Measurements from ENCODE around the gene GFRA1. TPM values are rescaled to one million over a fixed set of nuclear protein-coding genes. Genes with fewer than 3 reads are reported as not detected.

GFRA1 gene
- total RNA-seq, 4 donors from 2014 or later, result 6.2 to 44.5 (median 13.4) TPM

DNA sequence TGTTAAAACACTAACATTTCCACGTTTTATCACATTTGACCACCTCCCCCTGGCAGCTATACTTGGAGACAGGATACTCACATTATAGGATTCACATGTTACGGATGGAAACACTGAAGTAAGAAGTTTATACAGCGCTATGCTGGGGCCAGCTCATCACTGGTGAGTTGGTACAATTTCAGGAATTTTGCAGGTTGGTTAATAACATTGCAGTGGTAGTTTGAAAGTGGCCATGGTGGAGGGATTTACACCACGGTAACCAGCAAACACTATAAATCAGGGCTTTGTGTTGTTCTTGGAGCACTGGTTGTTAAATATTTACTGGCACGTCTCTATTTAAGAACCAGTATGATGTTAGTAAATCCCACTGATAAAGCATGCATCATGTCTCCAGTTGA is 174.0 kb downstream of the GFRA1 start:
- 40 to 62% methylated on average over 5 of the region's 5 CpGs for WGBS, 2 donors
- TF ChIP-seq CTCF (IDR thresholded peaks at IDR 0.05), result no peak
- TF ChIP-seq POLR2A (IDR thresholded peaks at IDR 0.05), result no peak
- no peak for DNase-seq (ENCODE audit: low spot score in 2 of 2)
- no peak overlapping the region for H3K4me3 ChIP-seq (ENCODE audit: low read depth, poor library complexity, severe bottlenecking)
- intact Hi-C loops (cut with DNase I; ENCODE audit: low total_unique reads), result no loop called here

GRCh38 chr10:116098411-116099022 is 174.5 kb downstream of the GFRA1 start:
- WGBS, 2 donors, result 56 to 71% methylated on average over 8 of the region's 8 CpGs
- H3K4me3 ChIP-seq (ENCODE audit: low read depth, poor library complexity, severe bottlenecking), result no peak overlapping the region
- no peak for TF ChIP-seq CTCF (IDR thresholded peaks at IDR 0.05)
- intact Hi-C loops (cut with DNase I; ENCODE audit: low total_unique reads), result no loop called here
- no peak for DNase-seq (ENCODE audit: low spot score in 2 of 2)

- DNase-seq (ENCODE audit: low spot score in 2 of 2), result no peak
- intact Hi-C loops (cut with DNase I; ENCODE audit: low total_unique reads), result no loop called here
- 65 to 86% methylated on average over 7 of the region's 7 CpGs for WGBS, 2 donors
- no peak overlapping the region for H3K4me3 ChIP-seq (ENCODE audit: low read depth, poor library complexity, severe bottlenecking)
- TF ChIP-seq CTCF (IDR thresholded peaks at IDR 0.05) (no peak), POLR2A (IDR thresholded peaks at IDR 0.05) (no peak)
These were observed 175.7 kb downstream of the GFRA1 start for GRCh38 chr10:116097239-116097784.

- intact Hi-C loops (cut with DNase I; ENCODE audit: low total_unique reads), result no loop called here
- TF ChIP-seq CTCF (IDR thresholded peaks at IDR 0.05) (no peak), POLR2A (IDR thresholded peaks at IDR 0.05) (no peak)
- no peak overlapping the region for H3K4me3 ChIP-seq (ENCODE audit: low read depth, poor library complexity, severe bottlenecking)
- 80% methylated on average over 13 of the region's 13 CpGs for whole genome bisulfite sequencing, 2 donors
- DNase-seq (ENCODE audit: low spot score in 2 of 2), result no peak
These were observed 176.5 kb downstream of the GFRA1 start for GRCh38 chr10:116096526-116096925.

DNA sequence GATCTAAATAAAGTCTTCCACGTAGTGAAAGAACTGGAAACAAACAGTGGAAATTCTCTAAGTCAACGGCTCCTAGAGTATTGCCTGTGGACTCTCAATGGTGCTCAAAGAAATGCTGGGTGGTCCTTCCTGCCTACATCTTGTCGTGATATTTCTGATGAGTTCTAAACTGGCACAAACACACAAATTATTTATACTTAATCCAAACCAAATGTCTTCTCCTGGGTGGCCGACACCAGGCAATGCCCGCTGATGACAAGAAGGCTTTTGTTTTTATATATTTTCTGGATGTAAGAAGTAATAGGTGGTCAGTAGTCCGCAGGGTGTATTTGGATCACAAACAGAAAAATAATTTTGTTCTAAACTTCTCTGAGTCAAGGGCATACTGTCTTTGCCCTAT is 178.7 kb downstream of the GFRA1 start:
- intact Hi-C loops (cut with DNase I; ENCODE audit: low total_unique reads), result no loop called here
- DNase-seq (ENCODE audit: low spot score in 2 of 2), result no peak
- 82 to 84% methylated on average over 6 of the region's 6 CpGs for WGBS, 2 donors
- TF ChIP-seq POLR2A (IDR thresholded peaks at IDR 0.05), result no peak
- TF ChIP-seq CTCF (IDR thresholded peaks at IDR 0.05), result no peak
- H3K4me3 ChIP-seq (ENCODE audit: low read depth, poor library complexity, severe bottlenecking), result no peak overlapping the region

DNA sequence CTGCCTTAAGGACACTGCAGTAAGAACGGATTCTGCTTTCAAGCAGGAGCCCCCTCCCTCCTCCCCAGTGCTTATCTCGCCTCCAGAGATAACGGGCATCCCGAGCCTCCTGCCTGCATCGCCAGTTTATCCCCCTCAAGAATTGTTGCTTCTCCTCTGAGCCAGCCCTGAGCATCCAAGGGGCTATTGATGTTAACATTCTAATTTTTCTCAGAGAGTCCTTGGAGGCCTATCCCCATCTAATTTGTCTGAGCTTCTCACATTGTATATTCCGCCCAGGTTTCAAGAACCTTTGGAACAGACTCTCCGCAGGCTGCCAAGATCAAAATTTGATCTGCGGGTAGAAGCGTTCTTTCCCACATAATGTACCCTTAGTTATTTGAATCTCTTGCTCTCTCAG is 180.0 kb downstream of the GFRA1 start:
- TF ChIP-seq CTCF (IDR thresholded peaks at IDR 0.05), result no peak
- no peak for TF ChIP-seq POLR2A (IDR thresholded peaks at IDR 0.05)
- intact Hi-C loops (cut with DNase I; ENCODE audit: low total_unique reads), result no loop called here
- no peak for DNase-seq (ENCODE audit: low spot score in 2 of 2)
- WGBS, 2 donors, result 85 to 90% methylated on average over 9 of the region's 9 CpGs
- no peak overlapping the region for H3K4me3 ChIP-seq (ENCODE audit: low read depth, poor library complexity, severe bottlenecking)

All from lower leg skin (tissue), 4 donors.